Neural cell (in vitro differentiated cells): Measurements from ENCODE around the gene GABRB2. TPM values are rescaled to one million over a fixed set of nuclear protein-coding genes. Genes with fewer than 3 reads are reported as not detected.

Experiments
- H2AFZ ChIP-seq: fragments of 200-600, 300-800 bp; sonication (generic), shearing (Covaris generic); 2 replicates; pipeline ENCODE4 v1.6.0; 2014; ENCODE audit warnings: low read depth, mild to moderate bottlenecking, antibody characterized with exemption, low read length, moderate library complexity
- H3F3A ChIP-seq: fragments of 200-600 bp; shearing (Covaris generic); 2 replicates; pipeline ENCODE4 v1.6.1; 2016; ENCODE audit warnings: mild to moderate bottlenecking, moderate library complexity, mixed read lengths, antibody characterized with exemption, low read length; ENCODE audit not compliant: insufficient read depth, poor library complexity, severe bottlenecking
- H3K27ac ChIP-seq: fragments of 200-600, 300-800 bp; sonication (generic), shearing (Covaris generic); 2 replicates; pipeline ENCODE4 v1.5.1; 2014; ENCODE audit warnings: mild to moderate bottlenecking, low read length, moderate library complexity
- H3K27me3 ChIP-seq: fragments of 300-800, 200-600 bp; sonication (generic), shearing (Covaris generic); 2 replicates; pipeline ENCODE4 v1.6.0; 2014; ENCODE audit warnings: mild to moderate bottlenecking, low read depth, low read length, moderate library complexity; ENCODE audit not compliant: insufficient read depth
- H3K36me3 ChIP-seq: fragments of 300-800, 200-600 bp; sonication (generic), shearing (Covaris generic); 2 replicates; pipeline ENCODE4 v1.5.1; 2014; ENCODE audit warnings: mild to moderate bottlenecking, antibody characterized with exemption, low read length, moderate library complexity; ENCODE audit not compliant: insufficient read depth
- H3K4me2 ChIP-seq: fragments of 300-800, 200-600 bp; sonication (generic), shearing (Covaris generic); 2 replicates; pipeline ENCODE4 v1.6.0; 2014; ENCODE audit warnings: mild to moderate bottlenecking, low read length
- H3K4me3 ChIP-seq: fragments of 300-800, 200-600 bp; sonication (generic), shearing (Covaris generic); 2 replicates; pipeline ENCODE4 v1.5.1; 2014; ENCODE audit warnings: mild to moderate bottlenecking, low read length, moderate library complexity
- H3K79me2 ChIP-seq: fragments of 200-600 bp; shearing (Covaris generic); replicated peaks from 2 replicates; pipeline ENCODE4 v1.6.0; 2014; ENCODE audit warnings: mild to moderate bottlenecking, low read length, moderate library complexity; ENCODE audit not compliant: insufficient read depth
- H3K9ac ChIP-seq: fragments of 300-800, 200-600 bp; sonication (generic), shearing (Covaris generic); 2 replicates; pipeline ENCODE4 v1.6.1; 2016; ENCODE audit warnings: mild to moderate bottlenecking, low read length, mixed read lengths
- H3K9me2 ChIP-seq: fragments of 200-600 bp; shearing (Covaris generic); 2 replicates; pipeline ENCODE4 v1.6.1; 2016; ENCODE audit warnings: mild to moderate bottlenecking, low read length, mixed read lengths; ENCODE audit not compliant: insufficient read depth
- H3K9me3 ChIP-seq: fragments of 200-600, 300-800 bp; sonication (generic), shearing (Covaris generic); 2 replicates; pipeline ENCODE4 v1.6.1; 2016; ENCODE audit warnings: mild to moderate bottlenecking, mixed run types, low read length, moderate library complexity, mixed read lengths
- H4K20me1 ChIP-seq: fragments of 200-600 bp; shearing (Covaris generic); 2 replicates; pipeline ENCODE4 v1.6.1; 2016; ENCODE audit warnings: mild to moderate bottlenecking, mixed run types; ENCODE audit not compliant: insufficient read depth
- CTCF ChIP-seq: fragments of 450-650 bp; IDR thresholded peaks from 2 replicates; pipeline ENCODE4 v1.5.1; 2014; ENCODE audit warnings: antibody characterized with exemption, mild to moderate bottlenecking, moderate library complexity; ENCODE audit not compliant: poor library complexity, severe bottlenecking
- EP300 ChIP-seq: fragments of 450-650 bp; conservative IDR thresholded peaks from 2 replicates; pipeline ENCODE4 v1.6.1; 2014; ENCODE audit warnings: antibody characterized with exemption, mild to moderate bottlenecking, moderate library complexity; ENCODE audit not compliant: poor library complexity, severe bottlenecking
- EZH2 ChIP-seq: fragments of 200-600, 300-800 bp; shearing (Covaris generic), sonication (generic); IDR thresholded peaks from 2 replicates; pipeline ENCODE4 v1.6.1; 2014; ENCODE audit warnings: antibody characterized with exemption, low read length, borderline replicate concordance, mild to moderate bottlenecking; ENCODE audit not compliant: insufficient read depth, poor library complexity, severe bottlenecking
- MXI1 ChIP-seq: fragments of 450-650 bp; conservative IDR thresholded peaks from 2 replicates; pipeline ENCODE4 v1.6.1; 2014; ENCODE audit warnings: antibody characterized with exemption, mild to moderate bottlenecking; ENCODE audit not compliant: poor library complexity, severe bottlenecking
- POLR2AphosphoS5 ChIP-seq: IDR thresholded peaks from 2 replicates; pipeline ENCODE4 v1.6.1; 2012
- RAD21 ChIP-seq: fragments of 450-650 bp; conservative IDR thresholded peaks from 2 replicates; pipeline ENCODE4 v1.6.1; 2014; ENCODE audit warnings: antibody characterized with exemption, mild to moderate bottlenecking, moderate library complexity
- REST ChIP-seq: IDR thresholded peaks from 2 replicates; pipeline ENCODE4 v1.6.1; 2012; ENCODE audit warnings: borderline replicate concordance
- SMC3 ChIP-seq: fragments of 450-650 bp; conservative IDR thresholded peaks from 2 replicates; pipeline ENCODE4 v1.6.1; 2014; ENCODE audit warnings: antibody characterized with exemption, mild to moderate bottlenecking, moderate library complexity; ENCODE audit not compliant: poor library complexity
- TAF1 ChIP-seq: IDR thresholded peaks from 2 replicates; pipeline ENCODE4 v1.6.1; 2012; ENCODE audit warnings: low read depth
- polyA plus RNA-seq: library from polyadenylated mRNA; depleted of rRNA; stranded (reverse); fragments of >200 nt; gene quantifications from 2 replicates; pipeline ENCODE4 v1.2.3, GENCODE V29; 2014

Gene GABRB2
- polyA plus RNA-seq, 1 donor from 2014 or later = 106 TPM

- Histone ChIP-seq H2AFZ (no peak overlapping the region), H3K9me3 (no peaks in the 10 kb centered on the region), H3K9me2 (no peaks in the 10 kb centered on the region), H3K4me3 (no peak overlapping the region), H3K4me2 (no peak overlapping the region), H3K36me3 (no peaks in the 10 kb centered on the region), H3K79me2 (no peaks in the 10 kb centered on the region), H3K27me3 (no peaks in the 10 kb centered on the region), H3F3A (no peaks in the 10 kb centered on the region), H4K20me1 (no peaks in the 10 kb centered on the region), H3K9ac (no peak overlapping the region), H3K27ac (no peak overlapping the region)
- TF ChIP-seq CTCF (no peak), RAD21 (no peak), EP300 (no peak), REST (no peak), EZH2 (no peak), MXI1 (no peak), SMC3 (no peak), TAF1 (no peak), POLR2AphosphoS5 (no peak)
These were observed 114.6 kb downstream of the GABRB2 start for GRCh38 chr5:161431963-161432362.

- Histone ChIP-seq H3K4me3 (no peak overlapping the region), H3K27ac (no peak overlapping the region), H3K27me3 (no peaks in the 10 kb centered on the region), H3K4me2 (no peak overlapping the region), H3K9me2 (no peaks in the 10 kb centered on the region), H3K9me3 (peaks cover 7% of the 10 kb centered on the region), H3K36me3 (peaks cover 4% of the 10 kb centered on the region), H4K20me1 (no peaks in the 10 kb centered on the region), H3F3A (no peaks in the 10 kb centered on the region), H2AFZ (no peak overlapping the region), H3K9ac (no peak overlapping the region), H3K79me2 (no peaks in the 10 kb centered on the region)
- TF ChIP-seq TAF1 = no peak
- TF ChIP-seq POLR2AphosphoS5 = peak; percentile 61
- no peak for TF ChIP-seq SMC3
- no peak for TF ChIP-seq RAD21
- TF ChIP-seq CTCF = no peak
- TF ChIP-seq MXI1 = no peak
- TF ChIP-seq REST = peak; percentile 40
- no peak for TF ChIP-seq EZH2
These were observed 125.5 kb downstream of the GABRB2 start for GRCh38 chr5:161421067-161421466.
